AG04449 (cell line): ENCODE results near the gene ATP5F1B.

Experiments
- CTCF ChIA-PET: fragments of 350-600 bp; formaldehyde crosslinking; extraction: SDS; loops from one replicate; lab custom pipeline; 2021; ENCODE audit warnings: antibody characterized with exemption; lab: Yijun Ruan, JAX
- POLR2A ChIA-PET: fragments of 400-600, 350-600 bp; formaldehyde crosslinking; extraction: SDS; loops from one replicate; lab custom pipeline; 2020; ENCODE audit warnings: antibody characterized with exemption, inconsistent platforms; lab: Yijun Ruan, JAX
- DNase-seq: peaks from one replicate; pipeline ENCODE4 v3.0.0-alpha.2; 2010; ENCODE audit warnings: low read depth, low spot score
- H3K4me3 ChIP-seq: 2 replicates; pipeline ENCODE4 v1.5.1; 2011; ENCODE audit warnings: low read depth, mild to moderate bottlenecking, control low read depth, low read length
- TF ChIP-seq, protein P1 (sequence below): IDR thresholded peaks from one replicate; pipeline ENCODE4 v1.5.1; 2011; ENCODE audit warnings: mild to moderate bottlenecking, moderate library complexity, low read length, control low read depth, inconsistent platforms; ENCODE audit not compliant: insufficient read depth; ENCODE audit errors: missing control alignments

Gene ATP5F1B

DNA sequence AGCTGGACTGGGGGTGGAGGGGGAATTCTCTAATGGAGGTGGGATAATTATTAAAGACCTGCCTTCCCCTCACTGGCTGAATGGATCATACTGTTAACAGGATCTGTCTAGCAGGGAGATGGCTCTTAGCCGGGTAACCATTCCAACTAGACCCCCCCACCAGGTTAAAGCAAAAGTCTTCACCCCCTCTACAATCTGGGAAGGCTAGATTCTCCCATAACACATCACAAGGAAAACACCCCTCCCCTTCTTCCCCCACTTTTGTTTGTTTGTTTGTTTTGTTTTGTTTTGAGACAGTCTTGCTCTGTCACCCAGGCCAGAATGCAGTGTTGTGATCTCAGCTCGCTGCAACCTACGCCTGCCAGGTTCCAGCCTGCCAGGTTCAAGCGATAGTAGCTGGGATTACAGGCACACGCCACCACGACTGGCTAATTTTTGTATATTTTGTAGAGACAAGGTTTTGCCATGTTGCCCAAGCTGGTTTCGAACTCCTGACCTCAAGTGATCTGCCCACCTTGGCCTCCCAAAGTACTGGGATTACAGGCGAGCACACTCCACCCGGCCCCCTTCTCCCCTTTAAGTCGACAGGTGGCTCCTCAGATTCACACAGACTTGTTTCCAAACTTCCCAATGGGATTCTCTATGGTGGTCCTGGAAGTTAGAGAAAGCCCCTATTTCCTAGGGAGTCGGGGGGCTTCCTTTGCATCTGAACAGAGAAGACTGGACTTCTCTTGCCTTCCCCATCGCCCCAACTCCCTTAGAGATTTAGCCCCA, 12.1 kb downstream of the ATP5F1B start:
- POLR2A ChIA-PET = interaction anchor here (1.1 kb wide), 1 partner anchor 53 kb away, joined by 3 read pairs; no protein-coding TSS in a partner anchor
- H3K4me3 ChIP-seq = peak overlapping the region; percentile 77
- TF ChIP-seq, protein P1, sequence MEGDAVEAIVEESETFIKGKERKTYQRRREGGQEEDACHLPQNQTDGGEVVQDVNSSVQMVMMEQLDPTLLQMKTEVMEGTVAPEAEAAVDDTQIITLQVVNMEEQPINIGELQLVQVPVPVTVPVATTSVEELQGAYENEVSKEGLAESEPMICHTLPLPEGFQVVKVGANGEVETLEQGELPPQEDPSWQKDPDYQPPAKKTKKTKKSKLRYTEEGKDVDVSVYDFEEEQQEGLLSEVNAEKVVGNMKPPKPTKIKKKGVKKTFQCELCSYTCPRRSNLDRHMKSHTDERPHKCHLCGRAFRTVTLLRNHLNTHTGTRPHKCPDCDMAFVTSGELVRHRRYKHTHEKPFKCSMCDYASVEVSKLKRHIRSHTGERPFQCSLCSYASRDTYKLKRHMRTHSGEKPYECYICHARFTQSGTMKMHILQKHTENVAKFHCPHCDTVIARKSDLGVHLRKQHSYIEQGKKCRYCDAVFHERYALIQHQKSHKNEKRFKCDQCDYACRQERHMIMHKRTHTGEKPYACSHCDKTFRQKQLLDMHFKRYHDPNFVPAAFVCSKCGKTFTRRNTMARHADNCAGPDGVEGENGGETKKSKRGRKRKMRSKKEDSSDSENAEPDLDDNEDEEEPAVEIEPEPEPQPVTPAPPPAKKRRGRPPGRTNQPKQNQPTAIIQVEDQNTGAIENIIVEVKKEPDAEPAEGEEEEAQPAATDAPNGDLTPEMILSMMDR = no peak
- no peak for DNase-seq
- CTCF ChIA-PET = interaction anchor here (0.7 to 4.2 kb wide), 7 partner anchors 8 to 138 kb away, joined by 3 to 94 read pairs (median 5); partner anchors contain the start of gene RBMS2

DNA sequence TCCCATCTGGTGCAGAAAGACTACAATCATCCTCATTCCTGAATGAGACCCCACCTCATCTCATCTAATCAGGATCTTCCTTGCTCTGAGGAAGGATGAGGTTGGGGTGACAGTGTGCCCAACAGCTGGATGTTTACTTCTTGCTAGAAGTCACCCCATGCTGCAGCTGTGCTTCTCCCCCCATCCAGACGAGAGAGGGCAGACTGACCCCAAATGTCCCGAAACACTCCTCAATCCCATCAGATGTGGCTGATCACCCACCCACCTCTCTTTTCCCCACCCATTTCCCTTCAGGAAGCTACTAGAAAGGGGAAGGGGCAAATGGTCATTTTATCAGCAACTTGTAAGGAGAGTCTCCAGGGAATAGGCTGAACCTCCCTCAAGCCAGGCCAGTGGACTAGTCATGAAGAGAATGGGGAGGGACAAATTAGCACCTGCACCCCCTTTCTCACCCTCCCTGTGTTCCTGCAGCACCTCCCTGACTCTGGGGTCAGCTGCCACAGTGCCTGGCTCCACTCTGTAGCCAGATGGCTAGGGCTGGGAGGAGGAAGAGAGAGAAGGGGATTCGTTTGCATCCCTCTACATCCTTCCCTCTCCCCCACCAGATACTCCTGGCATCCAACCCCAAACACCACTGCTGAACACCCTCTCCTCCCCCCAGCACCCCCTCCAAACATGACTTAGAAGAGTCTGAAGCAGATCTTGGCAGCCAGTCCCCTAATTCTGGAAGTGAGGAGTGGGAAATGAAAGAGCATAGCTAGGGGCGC, 12.9 kb downstream of the ATP5F1B start:
- ChIA-PET CTCF (interaction anchor here (0.6 to 4.2 kb wide), 5 partner anchors 7 to 119 kb away, joined by 3 to 77 read pairs (median 4); partner anchors contain the start of gene RBMS2), POLR2A (no interaction called here)
- H3K4me3 ChIP-seq = peak overlapping the region; percentile 23
- DNase-seq = no peak
- TF ChIP-seq, protein P1 = no peak

DNA sequence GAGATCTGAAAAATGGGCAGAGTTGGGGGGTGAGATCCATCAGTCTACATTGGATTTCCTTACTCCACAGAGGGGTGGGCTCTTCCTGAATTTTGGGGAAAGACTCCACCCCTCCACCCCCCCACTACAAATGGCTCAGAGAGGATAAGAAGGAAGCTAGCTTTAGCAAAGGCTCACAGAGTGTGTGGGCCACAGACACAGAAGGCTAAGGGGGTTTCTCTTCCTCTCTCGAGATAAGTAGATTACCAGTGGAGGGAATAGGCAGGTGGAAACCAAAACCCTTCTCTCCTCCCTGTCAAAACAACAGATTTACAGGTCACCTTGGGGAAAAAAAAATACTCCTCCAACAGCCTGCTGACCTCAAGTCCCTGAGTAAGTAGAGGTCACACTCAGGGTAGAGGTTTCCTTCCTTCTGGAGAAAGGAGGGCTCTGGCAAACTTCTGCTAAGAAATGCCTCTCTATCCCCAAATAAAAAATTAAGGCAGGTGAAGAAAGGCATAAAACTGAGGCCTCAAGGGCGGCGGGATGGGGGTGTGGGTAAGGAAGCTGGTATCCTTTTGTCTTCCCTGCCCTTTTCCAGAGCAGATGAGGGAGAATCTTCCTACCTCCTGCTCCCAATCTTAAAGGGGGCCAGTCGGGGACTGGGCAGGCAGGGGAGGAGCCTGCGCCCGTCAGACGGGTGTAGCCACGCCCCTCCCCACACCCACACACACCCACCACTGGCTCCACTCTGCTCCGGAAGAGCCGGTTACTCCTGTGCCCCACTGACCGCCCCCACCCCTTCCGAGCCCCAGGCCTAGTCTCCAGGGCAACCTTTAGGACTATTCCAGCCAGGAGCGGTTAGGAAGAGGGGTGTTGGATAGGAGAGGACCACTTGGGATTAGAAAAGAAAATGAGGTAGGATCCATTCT, 13.7 kb downstream of the ATP5F1B start:
- ChIA-PET CTCF (interaction anchor here (0.6 to 1.5 kb wide), 2 partner anchors 25 to 118 kb away, joined by 3 to 5 read pairs; no protein-coding TSS in a partner anchor), POLR2A (no interaction called here)
- DNase-seq = no peak
- H3K4me3 ChIP-seq = peak overlapping the region; percentile 23
- TF ChIP-seq, protein P1 = no peak

DNA sequence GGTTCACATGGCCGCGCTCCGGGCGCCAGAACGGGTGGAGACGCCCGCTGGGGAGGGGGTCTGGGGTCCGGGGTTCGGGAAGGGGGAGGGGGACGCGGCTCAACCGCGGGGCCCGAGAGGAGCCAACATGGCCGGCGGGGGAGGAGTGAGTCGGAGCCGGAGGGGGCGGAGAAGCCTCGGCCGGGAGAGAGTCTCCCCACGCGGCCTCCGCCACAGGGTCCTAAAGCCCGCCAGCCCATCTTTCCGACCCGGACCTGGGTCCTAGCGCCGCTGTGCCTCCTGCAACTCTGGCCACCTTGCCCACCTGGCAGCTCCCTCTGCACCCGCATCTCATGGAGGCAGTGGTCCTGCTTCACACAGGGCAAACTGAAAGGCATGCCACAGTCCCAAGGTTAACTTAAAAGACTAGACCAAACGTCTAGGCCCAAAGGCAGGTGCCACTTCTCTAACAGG, 15.6 kb downstream of the ATP5F1B start, which contains the start of gene BAZ2A:
Gene BAZ2A, minus strand, starts transcription at position 147 of the 453 bp plus-strand sequence. CDS start 12,796 bp downstream, outside the sequence.
- TF ChIP-seq, protein P1 = no peak
- POLR2A ChIA-PET = no interaction called here
- CTCF ChIA-PET = interaction anchor here (1.6 to 3.5 kb wide), 5 partner anchors 9 to 118 kb away, joined by 5 to 17 read pairs (median 7); no protein-coding TSS in a partner anchor
- DNase-seq = no peak
- peak within 1 kb of the TSS; percentile 91 for H3K4me3 ChIP-seq

DNA sequence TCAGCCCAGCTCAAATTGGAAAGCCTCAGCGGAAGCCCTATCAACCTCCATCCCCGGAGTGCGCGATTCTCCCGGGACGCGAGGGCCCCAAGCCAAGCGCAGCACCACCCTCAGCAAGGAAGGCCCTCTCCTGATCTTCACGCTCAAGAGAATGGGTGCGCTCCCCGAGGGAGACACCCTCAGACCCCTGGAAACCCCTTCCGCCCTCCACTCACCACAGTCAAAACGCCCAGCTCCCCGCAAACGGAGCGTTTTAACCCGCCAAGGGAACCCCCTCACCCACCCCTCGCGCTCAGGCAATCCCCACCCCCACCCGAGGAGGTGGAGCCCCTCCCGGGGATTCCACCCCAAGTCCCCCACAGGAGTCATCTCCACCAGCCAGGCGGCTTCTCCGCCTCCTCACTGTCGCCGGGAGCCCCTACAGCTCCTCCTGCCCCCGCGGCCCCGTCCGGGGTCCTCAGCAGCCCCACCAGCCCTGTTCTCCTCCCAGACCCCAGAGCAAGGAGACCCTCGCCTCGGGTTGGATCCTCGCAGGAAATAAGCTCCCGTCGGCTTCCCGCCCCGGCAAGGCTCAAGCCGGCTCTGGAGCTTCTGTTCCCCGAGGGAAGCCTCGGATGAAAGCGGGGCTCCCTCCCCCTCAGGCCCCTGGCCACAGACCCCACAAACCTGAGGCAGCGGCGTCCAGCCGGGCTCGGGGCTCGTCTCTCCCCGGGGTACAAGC, 16.2 kb downstream of the ATP5F1B start:
- ChIA-PET POLR2A (interaction anchor here (0.7 to 2.1 kb wide), 2 partner anchors 7 to 56 kb away, joined by 4 to 8 read pairs; no protein-coding TSS in a partner anchor), CTCF (interaction anchor here (0.5 to 7.6 kb wide), 12 partner anchors 6 to 117 kb away, joined by 3 to 77 read pairs (median 6); no protein-coding TSS in a partner anchor)
- TF ChIP-seq, protein P1 = no peak
- peak overlapping the region; percentile 91 for H3K4me3 ChIP-seq
- no peak for DNase-seq
